GM18858 (cell line): Measurements from ENCODE around the gene A3GALT2.

ENCODE experiments used
- ATAC-seq: cut with Tn5 transposase; IDR thresholded peaks from one replicate; pipeline ENCODE4 v1.9.1; 2021; ENCODE audit not compliant: unreplicated experiment

Gene A3GALT2

GRCh38 chr1:33350611-33351280 is 29.8 kb upstream of the A3GALT2 start:
- ATAC-seq = no peak

GRCh38 chr1:33349778-33350610 is 29.1 kb upstream of the A3GALT2 start:
- ATAC-seq = peak; percentile 52

GRCh38 chr1:33349081-33349759 is 28.3 kb upstream of the A3GALT2 start:
- ATAC-seq = peak; percentile 16

- ATAC-seq = no peak
These were observed 27.8 kb upstream of the A3GALT2 start for GRCh38 chr1:33348676-33349080.

GRCh38 chr1:33348194-33348593 is 27.3 kb upstream of the A3GALT2 start:
- ATAC-seq = no peak

GRCh38 chr1:33347650-33347992 is 26.7 kb upstream of the A3GALT2 start:
- no peak for ATAC-seq

- no peak for ATAC-seq
These were observed 26.2 kb upstream of the A3GALT2 start for GRCh38 chr1:33346927-33347649.

GRCh38 chr1:33346533-33346926 is 25.6 kb upstream of the A3GALT2 start:
- no peak for ATAC-seq

GRCh38 chr1:33344896-33345560 is 24.1 kb upstream of the A3GALT2 start:
- ATAC-seq = no peak

GRCh38 chr1:33343539-33343938 is 22.6 kb upstream of the A3GALT2 start:
- no peak for ATAC-seq

- no peak for ATAC-seq
These were observed 21.3 kb upstream of the A3GALT2 start for GRCh38 chr1:33342041-33342723.

GRCh38 chr1:33341190-33341589 is 20.3 kb upstream of the A3GALT2 start:
- ATAC-seq = no peak

GRCh38 chr1:33339413-33339812 is 18.5 kb upstream of the A3GALT2 start:
- no peak for ATAC-seq

GRCh38 chr1:33338440-33339211 is 17.7 kb upstream of the A3GALT2 start:
- no peak for ATAC-seq

GRCh38 chr1:33338048-33338439 is 17.1 kb upstream of the A3GALT2 start:
- no peak for ATAC-seq

GRCh38 chr1:33337441-33337840 is 16.5 kb upstream of the A3GALT2 start:
- ATAC-seq = no peak

GRCh38 chr1:33336580-33336979 is 15.7 kb upstream of the A3GALT2 start:
- ATAC-seq = no peak

GRCh38 chr1:33335020-33335419 is 14.1 kb upstream of the A3GALT2 start:
- no peak for ATAC-seq

- no peak for ATAC-seq
These were observed 13.2 kb upstream of the A3GALT2 start for GRCh38 chr1:33334081-33334552.
